Head of caudate nucleus (tissue), 42 donors: ENCODE measurements around the gene ING2.
A peak's percentile ranks its signal among the peaks of the same experiment; 100 is the strongest.
"Not testable (repeated sequence)": the region's sequence is repeated elsewhere in the genome, so short reads cannot be mapped to it uniquely, and the experiment has no call there.

Experiments
- DNase-seq, 42 donors: peaks; one replicate each; pipeline versions ENCODE4 v3.0.0 to v3.0.0-alpha.2; 2020 to 2021; ENCODE audit warnings: mixed read lengths in 7 of 42
- intact Hi-C: fragments of 100-400 bp; cut with DNase I; formaldehyde crosslinking; loops from one replicate; pipeline ENCODE4 v1.15.0; 2022

ING2 gene

DNA sequence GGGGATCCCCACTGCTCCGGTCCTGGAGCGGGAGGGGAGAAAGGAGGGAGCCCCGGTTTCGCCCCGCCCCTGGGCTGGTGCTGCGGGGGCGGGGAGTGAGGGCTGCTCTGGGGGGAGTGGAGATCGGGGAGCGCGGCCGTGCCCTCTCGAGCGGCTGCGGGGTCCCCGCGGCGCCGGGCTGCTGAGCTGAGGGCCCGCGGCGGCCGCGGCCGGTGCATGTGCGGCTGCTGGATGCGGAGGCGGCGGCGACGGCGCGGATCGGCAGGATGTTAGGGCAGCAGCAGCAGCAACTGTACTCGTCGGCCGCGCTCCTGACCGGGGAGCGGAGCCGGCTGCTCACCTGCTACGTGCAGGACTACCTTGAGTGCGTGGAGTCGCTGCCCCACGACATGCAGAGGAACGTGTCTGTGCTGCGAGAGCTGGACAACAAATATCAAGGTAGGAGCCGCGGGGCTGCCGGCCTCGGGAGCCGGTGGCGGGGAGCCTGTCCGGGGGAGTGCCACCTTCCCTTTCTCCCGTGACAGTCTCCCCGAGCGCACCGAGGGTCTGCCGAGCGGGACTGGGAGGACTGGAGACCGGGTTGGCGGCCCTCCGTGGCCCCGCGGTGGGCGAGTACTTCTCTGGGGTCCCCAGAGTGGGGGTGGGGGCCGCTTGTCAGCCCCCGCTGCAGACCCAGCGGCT lies at the start of gene ING2:
Gene ING2 (plus strand): TSS at position 129 of the 681 bp plus-strand sequence. CDS start 138 bp downstream, at position 267.
- peak in 15 of 42 donors; percentile 7 to 92 (median 85) for DNase-seq
- intact Hi-C loops, result loop anchor here (2.0 to 5.0 kb wide), 2 partner anchors 60 to 152 kb away; partner anchors contain the start of genes CDKN2AIP, RWDD4 and TRAPPC11

GRCh38 chr4:183455431-183456195 lies 49.2 kb upstream of the ING2 start:
- intact Hi-C loops, result no loop called here
- no peak for DNase-seq

- intact Hi-C loops, result no loop called here
- no peak for DNase-seq
Observed at GRCh38 chr4:183458005-183458404, 46.9 kb upstream of the ING2 start.

- intact Hi-C loops, DNase-seq: not testable (repeated sequence)
Observed at GRCh38 chr4:183463903-183464619, 40.8 kb upstream of the ING2 start.

DNA sequence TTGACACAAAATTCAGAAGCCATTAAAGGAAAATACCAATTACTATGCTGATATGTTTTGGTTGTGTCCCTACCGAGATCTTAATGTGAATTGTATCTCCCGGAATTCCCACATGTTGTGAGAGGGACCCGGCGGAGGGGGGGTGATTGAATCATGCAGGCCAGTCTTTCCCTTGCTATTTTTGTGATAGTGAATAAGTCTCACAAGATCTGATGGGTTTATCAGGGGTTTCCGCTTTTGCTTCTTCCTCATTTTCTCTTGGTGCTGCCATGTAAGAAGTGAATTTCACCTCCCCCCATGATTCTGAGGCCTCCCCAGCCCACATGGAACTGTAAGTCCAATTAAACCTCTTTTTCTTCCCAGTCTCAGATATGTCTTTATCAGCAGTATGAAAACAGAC lies 39.0 kb upstream of the ING2 start:
- intact Hi-C loops, result not testable (repeated sequence)
- DNase-seq, result peak in 1 of 42 donors; percentile 45

- intact Hi-C loops, result no loop called here
Observed at GRCh38 chr4:183467246-183467645, 37.6 kb upstream of the ING2 start.

DNA sequence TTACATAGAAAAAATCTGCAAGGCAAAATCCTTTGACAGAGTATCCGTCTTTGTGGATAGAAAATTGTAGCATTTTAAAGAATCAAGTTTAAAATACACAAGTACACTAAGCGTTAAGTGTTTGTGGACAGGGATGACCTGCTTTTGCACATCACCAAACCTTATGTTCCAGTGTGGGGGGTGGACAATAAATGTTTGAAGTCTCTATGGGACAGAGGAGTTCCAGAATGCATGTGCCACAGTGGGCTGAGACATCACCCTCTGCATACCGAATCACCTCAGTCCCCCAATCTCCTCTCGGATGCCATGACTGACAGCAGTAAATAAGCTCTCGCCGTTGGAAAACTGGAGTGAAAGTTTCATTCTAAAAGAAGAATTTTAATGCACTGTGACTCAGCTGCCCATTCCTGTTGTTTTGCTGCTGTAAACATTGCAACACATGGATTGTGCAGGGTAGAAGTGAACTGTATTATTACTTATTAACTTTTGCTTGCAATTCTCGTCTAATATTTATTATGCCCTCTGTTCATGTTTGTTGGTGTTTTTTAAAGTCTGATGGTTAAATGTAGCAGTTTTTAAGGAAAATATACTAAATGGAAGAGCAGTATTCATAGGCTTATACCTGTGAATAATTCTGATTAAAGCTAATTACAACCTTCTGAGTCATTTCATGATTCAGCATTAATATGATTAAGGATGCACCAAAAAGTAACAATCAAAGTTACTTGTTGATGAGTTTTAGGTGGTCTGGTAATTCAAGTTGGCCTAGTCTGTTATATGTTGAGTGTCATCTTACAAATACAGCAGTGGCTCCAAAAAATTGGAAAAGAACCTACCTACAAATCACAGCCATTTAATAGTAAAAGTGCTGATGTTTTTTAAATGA lies 36.4 kb upstream of the ING2 start:
- DNase-seq, result no peak
- intact Hi-C loops, result no loop called here

More at GRCh38 chr4:183467246-183467645, 37.6 kb upstream of the ING2 start:
- DNase-seq, result no peak

DNA sequence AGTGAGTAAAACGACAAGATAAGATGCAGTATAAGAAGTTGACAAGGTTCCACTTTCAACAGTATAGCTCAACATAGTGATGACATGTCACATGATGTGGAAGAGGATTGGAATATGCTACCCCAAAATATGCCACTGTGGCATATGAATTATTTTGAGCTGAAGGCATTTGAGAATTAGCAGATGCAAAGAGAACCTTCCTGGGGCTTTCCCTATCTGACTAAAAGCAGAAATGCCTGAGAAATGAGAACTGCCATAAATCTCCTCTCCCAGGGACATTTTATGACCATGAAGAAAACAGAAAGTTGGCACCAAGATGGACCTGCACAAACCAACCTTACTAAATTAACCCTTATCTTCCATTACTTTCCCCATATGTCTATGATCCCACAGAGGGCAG lies 35.6 kb upstream of the ING2 start:
- intact Hi-C loops, result no loop called here
- DNase-seq, result no peak

DNA sequence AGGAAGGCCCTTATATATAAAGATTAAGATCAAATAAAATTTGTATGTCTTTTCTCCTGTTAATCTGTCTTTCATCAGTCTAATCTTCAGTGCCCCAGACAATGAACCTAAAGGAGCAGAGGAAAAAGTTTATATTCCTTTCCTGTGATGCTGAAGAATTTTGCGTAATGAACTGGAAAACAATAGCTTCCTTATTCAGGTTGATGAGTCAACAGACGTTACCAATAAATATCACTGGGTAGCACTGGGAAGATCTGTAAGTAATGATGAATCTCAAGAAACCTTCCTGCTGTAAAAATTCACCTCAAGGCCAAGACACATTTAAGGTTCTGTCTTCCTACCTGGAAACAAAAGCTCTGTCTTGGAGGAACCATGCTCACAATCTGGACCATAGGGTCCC lies 34.9 kb upstream of the ING2 start:
- intact Hi-C loops, result no loop called here
- DNase-seq, result no peak

DNA sequence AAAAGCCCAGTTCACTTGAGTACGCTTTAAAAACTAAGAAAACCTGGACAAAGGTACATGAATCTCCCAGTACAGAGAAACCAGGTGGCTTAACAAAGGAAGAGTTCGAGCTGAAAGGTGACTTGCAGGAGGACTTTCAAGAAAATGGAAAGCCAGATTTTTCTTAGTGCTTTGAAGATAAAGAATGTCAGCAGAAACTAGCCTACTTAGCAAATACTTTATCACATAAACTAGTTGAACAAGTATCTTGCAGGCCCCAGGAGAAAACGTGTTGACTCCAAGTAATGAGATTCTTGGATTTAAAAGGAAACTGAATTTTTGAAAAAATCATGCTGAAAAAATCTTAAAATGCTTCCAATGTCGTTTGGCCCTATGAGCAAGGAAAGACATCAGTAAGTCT lies 34.0 kb upstream of the ING2 start:
- intact Hi-C loops, result no loop called here
- no peak for DNase-seq

- intact Hi-C loops, result no loop called here
- DNase-seq, result peak; percentile 74 to 96 (median 88)
Observed at GRCh38 chr4:183471946-183472708, 32.7 kb upstream of the ING2 start.

GRCh38 chr4:183478123-183478522 lies 26.7 kb upstream of the ING2 start:
- intact Hi-C loops, result no loop called here
- DNase-seq, result no peak

DNA sequence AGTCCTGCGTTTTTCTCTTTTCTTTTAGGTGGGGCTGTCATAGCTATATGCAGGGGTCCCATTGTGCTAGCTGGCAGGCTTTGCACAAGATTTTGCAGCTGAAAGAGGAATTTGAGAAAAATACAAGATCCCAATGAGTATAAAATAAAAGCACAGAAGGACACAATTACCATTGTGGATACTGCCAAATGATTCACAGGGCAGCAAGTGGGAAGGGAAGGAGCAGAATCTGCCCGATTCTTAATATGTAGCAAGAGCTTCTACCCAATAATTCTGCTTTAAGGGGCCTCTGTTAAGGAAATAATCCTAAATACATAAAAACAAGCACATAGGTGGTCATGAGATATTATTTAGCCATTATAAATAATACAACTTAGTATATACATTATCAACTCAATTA lies 25.9 kb upstream of the ING2 start:
- intact Hi-C loops, result no loop called here
- no peak for DNase-seq

- DNase-seq, intact Hi-C loops: not testable (repeated sequence)
Observed at GRCh38 chr4:183482515-183483095, 22.3 kb upstream of the ING2 start.

DNA sequence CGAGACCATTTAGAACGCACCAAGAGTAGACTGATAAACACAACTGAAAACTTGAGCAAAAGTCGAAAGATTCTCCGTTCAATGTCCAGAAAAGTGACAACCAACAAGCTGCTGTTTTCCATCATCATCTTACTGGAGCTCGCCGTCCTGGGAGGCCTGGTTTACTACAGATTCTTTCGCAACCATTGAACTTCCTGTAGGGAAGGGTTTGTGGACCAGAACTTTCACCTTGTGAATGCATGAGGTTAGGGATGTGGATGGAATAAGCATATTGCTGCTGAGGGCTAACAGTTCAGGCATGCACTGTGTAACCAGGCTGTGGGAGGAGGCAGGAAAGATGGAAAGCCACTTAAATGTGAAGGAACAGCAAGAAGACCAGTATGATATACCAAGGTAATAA lies 20.9 kb upstream of the ING2 start:
- no peak for DNase-seq
- intact Hi-C loops, result no loop called here

DNA sequence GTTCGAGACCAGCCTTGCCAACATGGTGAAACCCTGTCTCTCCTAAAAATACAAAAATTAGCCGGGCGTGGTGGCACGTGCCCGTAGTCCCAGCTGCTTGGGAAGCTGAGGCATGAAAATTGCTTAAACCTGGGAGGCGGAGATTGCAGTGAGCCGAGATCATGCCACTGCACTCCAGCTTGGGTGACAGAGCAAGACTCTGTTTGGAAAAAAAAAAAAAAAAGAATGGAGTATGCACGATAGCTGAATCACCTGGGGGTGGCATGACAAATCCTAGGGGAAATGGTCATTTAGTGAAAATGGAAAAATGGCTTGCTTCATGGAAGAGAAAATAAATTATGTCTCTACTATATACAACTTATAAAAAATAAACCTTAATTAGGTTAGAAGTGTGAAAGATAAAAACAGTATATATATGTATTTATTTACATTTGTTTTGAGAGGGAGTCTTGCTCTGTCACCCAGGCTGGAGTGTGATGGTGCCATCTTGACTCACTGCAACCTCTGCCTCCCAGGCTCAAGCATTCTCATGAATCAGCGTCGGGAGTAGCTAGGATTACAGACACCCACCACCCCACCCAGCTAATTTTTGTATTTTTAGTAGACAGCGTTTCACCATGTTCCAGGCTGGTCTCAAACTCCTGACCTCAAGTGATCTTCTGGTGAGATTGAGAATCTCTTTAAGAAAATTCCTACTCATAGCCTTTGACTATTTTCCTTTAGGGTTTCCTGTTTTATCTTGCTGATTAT lies 19.3 kb upstream of the ING2 start:
- intact Hi-C loops, result no loop called here
- DNase-seq, result peak in 2 of 42 donors; percentile 27 to 49

GRCh38 chr4:183492791-183493222 lies 12.1 kb upstream of the ING2 start:
- DNase-seq, result no peak
- intact Hi-C loops, result no loop called here
